Measurements from ENCODE around the gene ZNF853.

ZNF853 gene

DNA sequence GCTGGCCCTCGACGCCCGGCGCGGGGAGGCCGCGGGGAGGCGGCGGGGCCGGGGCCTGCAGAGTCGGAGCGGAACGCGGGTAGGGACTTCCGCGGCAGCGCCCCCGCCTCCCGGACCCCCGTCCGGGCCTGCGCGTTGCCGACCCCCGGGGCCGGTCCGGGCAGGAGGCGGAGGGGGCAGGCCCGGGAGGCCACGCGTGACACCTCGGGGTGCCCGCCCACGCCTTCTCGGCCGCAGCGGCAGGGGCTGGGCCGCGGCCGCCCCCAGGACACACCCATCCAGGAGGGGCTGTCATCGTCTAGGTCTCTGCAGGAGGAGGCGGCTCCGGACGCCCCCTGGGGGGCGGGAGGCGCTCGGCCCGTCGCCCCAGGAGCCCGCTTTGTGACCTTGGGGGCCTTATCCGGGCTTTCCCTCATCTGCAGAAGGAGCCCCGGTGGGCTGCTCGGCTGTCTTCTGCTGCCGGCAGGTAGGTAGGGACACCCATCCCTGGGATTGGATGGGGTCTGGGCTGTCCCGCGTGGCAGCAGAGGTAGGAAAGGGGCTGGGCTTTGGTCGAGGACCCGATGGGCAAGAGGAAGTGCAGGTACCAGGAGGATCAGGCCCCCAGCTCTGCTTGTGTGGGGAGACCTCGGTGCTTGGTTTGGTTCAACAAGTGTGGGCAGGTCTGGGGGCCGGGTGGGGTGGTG lies 22.3 kb downstream of the ZNF853 start:
- no peak for DNase-seq

DNA sequence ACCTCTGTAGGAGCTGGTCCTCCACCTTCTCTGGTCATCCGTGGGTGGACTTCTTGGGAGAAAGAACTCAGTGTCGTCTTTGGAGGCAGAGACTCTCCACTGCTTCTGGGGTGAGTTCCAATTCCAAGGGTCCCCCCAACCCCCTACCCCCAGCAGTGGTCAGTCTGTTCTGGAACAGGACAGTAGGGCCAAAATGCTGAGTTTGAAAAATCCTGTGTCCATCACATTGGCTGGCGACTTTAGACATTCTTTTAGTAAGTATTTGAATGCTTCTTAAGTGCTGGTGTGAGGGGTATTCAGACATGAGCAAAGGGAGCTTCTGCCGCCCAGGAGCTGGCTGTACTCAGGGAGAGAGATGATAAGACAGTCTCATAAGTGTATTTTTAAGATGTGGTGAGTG lies 23.6 kb downstream of the ZNF853 start:
- DNase-seq: no peak

- no peak for DNase-seq
Measured at GRCh38 chr7:6639627-6640026, 24.2 kb downstream of the ZNF853 start.

DNA sequence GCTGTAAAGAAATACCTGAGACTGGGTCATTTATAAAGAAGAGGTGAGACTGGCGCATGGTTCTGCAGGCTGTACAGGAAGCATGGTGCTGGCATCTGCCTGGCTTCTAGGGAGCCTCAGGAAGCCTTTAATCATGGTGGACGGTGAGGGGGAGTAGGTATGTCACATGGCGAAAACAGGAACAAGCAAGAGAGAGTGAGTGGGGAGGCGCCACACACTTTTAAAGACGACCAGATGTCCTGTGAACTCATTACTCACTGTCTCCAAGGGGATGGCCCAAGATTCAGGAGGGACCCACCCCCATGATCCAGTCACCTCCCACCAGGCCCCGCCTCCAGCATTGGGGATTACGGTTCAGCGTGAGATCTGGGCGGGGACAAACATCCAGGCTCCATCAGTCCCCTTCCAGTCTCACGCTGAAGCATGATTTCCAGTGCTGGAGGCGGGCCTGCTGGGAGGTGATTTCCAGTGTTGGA lies 24.9 kb downstream of the ZNF853 start:
- DNase-seq: no peak

- no peak for DNase-seq
Measured at GRCh38 chr7:6641305-6642035, 26.1 kb downstream of the ZNF853 start.

- no peak for DNase-seq
Measured at GRCh38 chr7:6642239-6642839, 26.9 kb downstream of the ZNF853 start.

GRCh38 chr7:6642861-6643640 lies 27.6 kb downstream of the ZNF853 start:
- DNase-seq: no peak

- DNase-seq: no peak
Measured at GRCh38 chr7:6643915-6644625, 28.7 kb downstream of the ZNF853 start.

- no peak for DNase-seq
Measured at GRCh38 chr7:6644728-6645127, 29.3 kb downstream of the ZNF853 start.

GRCh38 chr7:6646465-6646864 lies 31.1 kb downstream of the ZNF853 start:
- DNase-seq: no peak

DNA sequence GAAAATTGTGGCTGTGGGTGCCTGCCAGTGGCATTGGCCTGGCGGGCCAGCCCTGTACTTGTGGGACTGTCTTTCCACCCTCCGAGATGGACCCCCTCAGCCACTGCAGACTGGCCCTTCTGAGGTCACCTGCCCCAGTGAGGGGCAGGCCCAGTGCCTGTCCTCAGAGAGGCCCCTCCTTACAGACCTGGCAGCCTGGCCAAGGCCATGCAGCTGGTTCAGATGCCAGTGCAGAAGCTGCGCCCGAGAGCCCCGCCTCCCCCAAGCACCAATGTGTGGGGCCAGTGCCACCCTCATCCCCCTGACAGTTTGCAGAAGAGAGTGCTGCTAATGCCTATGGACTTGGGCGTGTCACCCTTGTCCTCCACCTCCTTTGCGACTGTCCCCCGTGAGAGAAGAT lies 31.7 kb downstream of the ZNF853 start:
- no peak for DNase-seq

DNA sequence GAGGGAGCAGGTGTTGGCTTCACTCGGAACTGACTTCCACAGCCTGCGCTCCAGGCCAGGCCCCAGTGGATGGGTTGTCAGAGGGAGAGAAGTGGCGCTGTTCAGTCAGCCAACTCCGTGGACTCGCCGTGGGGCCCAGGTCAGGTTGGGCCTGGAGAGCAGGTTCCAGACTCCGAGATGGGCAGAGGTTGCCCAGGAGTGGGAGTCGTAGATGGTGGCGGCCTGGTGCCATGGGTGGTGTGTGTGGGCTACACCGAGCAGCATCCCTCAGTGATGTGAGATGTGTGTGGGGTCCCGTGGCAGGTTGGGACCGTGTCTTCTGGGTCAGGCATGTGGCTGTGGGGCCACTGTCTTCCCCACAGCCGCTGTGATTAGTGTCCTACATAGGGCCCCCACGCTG lies 32.1 kb downstream of the ZNF853 start:
- no peak for DNase-seq

DNA sequence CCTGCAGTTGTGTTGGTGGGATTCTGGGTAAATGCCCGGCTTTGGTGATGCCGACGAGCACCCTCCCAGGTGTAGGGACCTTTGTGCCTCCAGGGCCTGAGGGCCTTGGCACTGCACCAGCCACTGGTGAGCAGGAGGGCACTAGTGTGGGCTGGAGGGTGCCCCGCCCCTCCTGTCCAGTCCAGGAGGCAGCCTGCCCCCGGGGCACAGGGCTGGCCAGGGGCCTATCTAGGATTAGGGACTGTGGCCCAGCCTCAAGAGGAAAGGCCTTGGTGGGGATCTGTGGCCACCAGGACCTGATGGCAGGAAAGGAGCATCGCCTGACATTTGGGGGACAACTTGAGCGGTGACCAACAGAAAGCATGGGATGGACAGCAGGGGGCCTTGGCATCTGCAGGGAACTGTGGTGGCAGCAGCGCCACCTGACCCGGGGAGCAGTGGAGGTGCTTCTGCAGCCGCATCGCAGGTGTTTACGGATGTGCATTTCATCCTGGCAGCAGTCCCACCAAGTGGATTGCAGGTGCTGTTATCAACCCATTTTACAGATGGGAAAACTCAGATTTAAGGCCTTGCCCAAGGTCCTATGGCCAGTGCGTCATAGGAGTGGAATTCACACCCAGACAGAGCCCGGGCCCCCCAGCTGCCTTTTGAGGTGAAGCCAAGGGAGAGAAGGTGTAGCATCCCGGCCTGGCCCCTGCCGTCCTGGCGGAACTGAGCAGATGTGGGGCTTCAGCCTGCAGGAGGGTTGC lies 32.8 kb downstream of the ZNF853 start:
- no peak for DNase-seq

DNA sequence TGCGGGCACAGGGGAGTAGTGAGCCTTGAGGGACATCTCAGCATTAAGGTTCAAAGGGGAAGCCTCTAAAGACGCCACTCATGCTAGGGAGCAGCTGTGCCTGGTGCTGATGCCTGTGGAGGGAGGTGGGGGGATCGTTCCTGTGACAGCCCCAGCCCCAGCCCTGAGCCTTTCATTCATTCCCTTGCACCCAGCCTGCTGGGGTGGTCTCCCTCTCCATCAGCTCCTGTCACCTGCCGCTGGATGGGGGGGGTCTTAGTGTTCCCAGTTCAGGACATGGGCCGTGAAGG lies 33.4 kb downstream of the ZNF853 start:
- no peak for DNase-seq

GRCh38 chr7:6649241-6649961 lies 34.0 kb downstream of the ZNF853 start:
- no peak for DNase-seq

DNA sequence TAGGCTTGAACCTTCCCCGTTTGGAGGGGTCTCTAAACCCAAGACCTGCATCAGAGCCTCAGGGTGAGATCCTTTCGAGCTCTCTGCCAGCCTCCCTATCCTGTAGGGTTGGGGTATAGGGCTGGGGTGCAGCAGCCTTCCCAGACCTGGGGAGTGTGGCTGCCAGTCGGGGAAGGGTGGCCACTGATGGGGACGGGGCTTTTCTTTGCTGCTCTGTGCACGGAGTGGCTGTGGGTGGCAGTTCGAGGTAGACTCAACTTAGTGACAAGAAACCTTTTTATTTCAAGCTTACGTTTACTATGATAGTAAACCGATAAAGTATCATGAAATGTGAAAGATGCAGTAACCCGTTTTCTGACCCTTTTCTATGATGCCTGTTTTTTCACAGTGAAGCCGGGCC lies 34.7 kb downstream of the ZNF853 start:
- no peak for DNase-seq

DNA sequence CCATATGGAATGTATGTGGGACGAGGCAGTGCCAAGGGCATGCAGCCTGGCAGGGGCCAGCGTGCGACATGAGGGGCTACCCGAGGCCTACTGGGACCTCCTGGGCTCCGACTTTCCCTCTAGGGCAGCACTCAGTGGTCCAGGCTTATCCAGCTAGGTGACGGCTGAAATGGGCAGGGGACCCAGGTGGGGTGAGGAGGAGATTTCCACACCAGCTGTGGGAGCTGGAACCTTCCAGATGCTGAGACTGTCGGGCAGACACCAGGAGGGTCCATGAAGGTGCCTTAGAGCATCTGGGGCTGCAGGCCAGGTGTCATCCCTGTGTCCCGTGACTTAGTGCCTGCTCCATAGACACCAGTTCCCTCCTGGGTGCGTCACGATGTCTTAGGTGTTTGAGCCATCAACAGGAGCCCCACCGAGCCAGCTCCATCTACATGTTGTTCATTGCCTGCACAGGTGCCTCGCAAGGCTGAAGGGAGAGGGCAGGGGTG lies 35.2 kb downstream of the ZNF853 start:
- DNase-seq: no peak

DNA sequence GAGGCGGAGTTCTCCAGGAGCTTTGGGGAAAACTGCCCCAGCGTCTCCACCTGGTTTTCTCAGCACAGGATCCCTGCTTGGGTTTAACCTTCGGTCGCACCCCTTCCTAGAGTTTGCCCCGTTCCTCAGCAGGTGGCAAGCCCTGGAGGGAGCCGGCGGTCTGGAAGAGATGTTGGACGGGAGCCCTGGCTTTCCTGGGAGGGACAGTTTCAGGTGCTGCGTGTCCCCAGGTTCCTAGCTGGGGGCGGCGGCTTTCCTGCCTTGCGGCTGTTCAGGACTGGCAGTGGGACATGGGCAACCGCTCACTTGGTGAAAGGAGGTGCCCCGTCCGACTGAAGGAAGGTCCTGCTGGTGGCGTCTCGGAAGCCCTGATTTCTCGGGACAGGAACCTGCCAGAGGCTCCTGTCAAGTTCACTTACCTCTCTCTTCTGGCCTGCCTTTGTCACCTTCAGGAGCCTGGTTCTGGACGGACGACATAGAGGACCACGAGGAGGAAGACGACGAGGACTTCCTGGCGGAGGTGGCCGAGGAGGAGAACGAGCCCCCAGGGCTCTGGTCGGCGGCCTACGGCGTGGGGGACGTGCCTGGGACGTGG lies 36.5 kb downstream of the ZNF853 start:
- no peak for DNase-seq

DNA sequence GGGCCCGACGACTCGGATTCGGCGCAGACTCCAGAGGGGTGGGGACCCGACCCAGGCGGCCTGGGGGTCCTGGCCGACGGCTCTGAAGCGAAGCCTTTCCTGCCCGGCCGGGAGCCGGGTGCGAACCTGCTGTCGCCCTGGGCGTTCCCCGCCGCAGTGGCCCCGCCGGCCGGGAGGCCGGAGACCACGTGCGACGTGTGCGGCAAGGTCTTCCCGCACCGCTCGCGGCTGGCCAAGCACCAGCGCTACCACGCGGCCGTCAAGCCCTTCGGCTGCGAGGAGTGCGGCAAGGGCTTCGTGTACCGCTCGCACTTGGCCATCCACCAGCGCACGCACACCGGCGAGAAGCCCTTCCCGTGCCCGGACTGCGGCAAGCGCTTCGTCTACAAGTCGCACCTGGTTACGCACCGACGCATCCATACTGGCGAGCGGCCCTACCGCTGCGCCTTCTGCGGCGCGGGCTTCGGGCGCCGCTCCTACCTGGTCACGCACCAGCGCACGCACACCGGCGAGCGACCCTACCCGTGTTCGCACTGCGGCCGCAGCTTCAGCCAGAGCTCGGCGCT lies 37.1 kb downstream of the ZNF853 start:
- no peak for DNase-seq

Data from NCI-H2171 (cell line).